HEK293 (cell line): ENCODE measurements around the gene C12orf42.
A peak's percentile ranks its signal among the peaks of the same experiment; 100 is the strongest.

Experiments used
- CTCF ChIA-PET: fragments of 350-600 bp; formaldehyde crosslinking; extraction: SDS; loops from one replicate; lab custom pipeline; 2021; ENCODE audit warnings: antibody characterized with exemption; lab: Yijun Ruan, JAX
- POLR2A ChIA-PET: fragments of 300-600 bp; formaldehyde crosslinking; extraction: SDS; loops from one replicate; lab custom pipeline; 2020; ENCODE audit warnings: antibody characterized with exemption, inconsistent platforms; lab: Yijun Ruan, JAX
- H3K27ac ChIP-seq: fragments of 200-500 bp; sonication (Bioruptor generic); 2 replicates; pipeline ENCODE4 v1.5.1; 2014; ENCODE audit warnings: low read depth, low read length, control low read depth, inconsistent platforms; ENCODE audit errors: extremely low read depth
- H3K36me3 ChIP-seq, 2 experiments: fragments of 200-500 bp in 1 of 2; sonication (Bioruptor generic) in 1 of 2; 1 replicate in 1 of 2; 2 replicates in 1 of 2; pipeline ENCODE4 v1.5.1; 2014 to 2017; ENCODE audit warnings: inconsistent platforms in 2 of 2, low read length in 2 of 2; ENCODE audit not compliant: control insufficient read depth in 2 of 2, insufficient read depth in 1 of 2
- H3K4me1 ChIP-seq: fragments of 200-500 bp; sonication (Bioruptor generic); 2 replicates; pipeline ENCODE4 v1.5.1; 2014; ENCODE audit warnings: mild to moderate bottlenecking, low read length, inconsistent platforms; ENCODE audit not compliant: control insufficient read depth, insufficient read depth
- H3K4me3 ChIP-seq: 2 replicates; pipeline ENCODE4 v1.5.1; 2011; ENCODE audit warnings: low read depth, mild to moderate bottlenecking, control low read depth, low read length, moderate library complexity
- H3K9me3 ChIP-seq: fragments of 200-500 bp; sonication (Bioruptor generic); 2 replicates; pipeline ENCODE4 v1.5.1; 2014; ENCODE audit warnings: low read depth, low read length, inconsistent platforms; ENCODE audit not compliant: control insufficient read depth, insufficient read depth
- GLI4 ChIP-seq: fragments of 450-650 bp; formaldehyde crosslinking; IDR thresholded peaks from 2 replicates; pipeline ENCODE4 v1.5.1; 2016; ENCODE audit warnings: missing biosample characterization, missing genetic modification characterization
- GLIS2 ChIP-seq: fragments of 450-650 bp; formaldehyde crosslinking; IDR thresholded peaks from 2 replicates; pipeline ENCODE4 v1.5.1; 2016; ENCODE audit warnings: missing biosample characterization, missing genetic modification characterization
- INSM2 ChIP-seq: fragments of 450-650 bp; formaldehyde crosslinking; IDR thresholded peaks from 2 replicates; pipeline ENCODE4 v1.5.1; 2016; ENCODE audit warnings: missing biosample characterization, missing genetic modification characterization
- KLF10 ChIP-seq: fragments of 450-650 bp; IDR thresholded peaks from 2 replicates; pipeline ENCODE4 v1.5.1; 2018; ENCODE audit warnings: missing biosample characterization, mild to moderate bottlenecking, missing genetic modification characterization
- WT1 ChIP-seq: fragments of 450-650 bp; formaldehyde crosslinking; IDR thresholded peaks from 2 replicates; pipeline ENCODE4 v1.5.1; 2016; ENCODE audit warnings: missing biosample characterization, missing genetic modification characterization
- ZBTB6 ChIP-seq: fragments of 450-650 bp; formaldehyde crosslinking; IDR thresholded peaks from 2 replicates; pipeline ENCODE4 v1.5.1; 2017; ENCODE audit warnings: missing biosample characterization, missing genetic modification characterization
- ZBTB8A ChIP-seq: fragments of 450-650 bp; formaldehyde crosslinking; IDR thresholded peaks from 2 replicates; pipeline ENCODE4 v1.5.1; 2016; ENCODE audit warnings: missing biosample characterization, missing genetic modification characterization
- ZNF114 ChIP-seq: fragments of 450-650 bp; formaldehyde crosslinking; IDR thresholded peaks from 2 replicates; pipeline ENCODE4 v1.5.0; 2017; ENCODE audit warnings: missing biosample characterization, missing genetic modification characterization
- ZNF169 ChIP-seq: fragments of 450-650 bp; formaldehyde crosslinking; IDR thresholded peaks from 2 replicates; pipeline ENCODE4 v1.5.1; 2016; ENCODE audit warnings: missing biosample characterization, missing genetic modification characterization
- ZNF239 ChIP-seq: fragments of 450-650 bp; formaldehyde crosslinking; IDR thresholded peaks from 2 replicates; pipeline ENCODE4 v1.5.1; 2016; ENCODE audit warnings: missing biosample characterization, missing genetic modification characterization
- ZNF24 ChIP-seq: fragments of 450-650 bp; formaldehyde crosslinking; IDR thresholded peaks from 2 replicates; pipeline ENCODE4 v1.5.1; 2016; ENCODE audit warnings: missing biosample characterization, missing genetic modification characterization
- ZNF248 ChIP-seq: fragments of 450-650 bp; formaldehyde crosslinking; IDR thresholded peaks from 2 replicates; pipeline ENCODE4 v1.5.1; 2017; ENCODE audit warnings: missing biosample characterization, missing genetic modification characterization
- ZNF274 ChIP-seq, 2 experiments: fragments of 200-500 bp in 1 of 2; fragments of 450-650 bp in 1 of 2; sonication (Bioruptor generic) in 1 of 2; formaldehyde crosslinking in 1 of 2; IDR thresholded peaks; 2 replicates each; pipeline versions ENCODE4 v1.5.1 to v1.6.1; 2014 to 2016; ENCODE audit warnings: borderline replicate concordance in 1 of 2, inconsistent platforms in 1 of 2, low read length in 1 of 2, missing biosample characterization in 1 of 2, missing genetic modification characterization in 1 of 2
- ZNF37A ChIP-seq: fragments of 450-650 bp; IDR thresholded peaks from 2 replicates; pipeline ENCODE4 v1.5.1; 2018; ENCODE audit warnings: missing biosample characterization, missing genetic modification characterization
- ZNF394 ChIP-seq: fragments of 450-650 bp; formaldehyde crosslinking; IDR thresholded peaks from 2 replicates; pipeline ENCODE4 v1.5.1; 2016; ENCODE audit warnings: missing biosample characterization, missing genetic modification characterization, mild to moderate bottlenecking, moderate library complexity, borderline replicate concordance
- ZNF426 ChIP-seq: fragments of 450-650 bp; formaldehyde crosslinking; IDR thresholded peaks from 2 replicates; pipeline ENCODE4 v1.5.1; 2017; ENCODE audit warnings: missing biosample characterization, missing genetic modification characterization, mild to moderate bottlenecking, inconsistent platforms, moderate library complexity
- ZNF433 ChIP-seq: fragments of 450-650 bp; formaldehyde crosslinking; IDR thresholded peaks from 2 replicates; pipeline ENCODE4 v1.5.1; 2016; ENCODE audit warnings: missing biosample characterization, missing genetic modification characterization, low read depth
- ZNF518A ChIP-seq: fragments of 450-650 bp; formaldehyde crosslinking; conservative IDR thresholded peaks from 2 replicates; pipeline ENCODE4 v1.5.1; 2016; ENCODE audit warnings: low read depth, missing biosample characterization, missing genetic modification characterization
- ZNF555 ChIP-seq: fragments of 450-650 bp; formaldehyde crosslinking; conservative IDR thresholded peaks from 2 replicates; pipeline ENCODE4 v1.5.1; 2017; ENCODE audit warnings: missing biosample characterization, mild to moderate bottlenecking, missing genetic modification characterization, inconsistent platforms
- ZNF560 ChIP-seq: fragments of 450-650 bp; formaldehyde crosslinking; IDR thresholded peaks from 2 replicates; pipeline ENCODE4 v1.5.1; 2017; ENCODE audit warnings: missing biosample characterization, missing genetic modification characterization, borderline replicate concordance
- ZNF600 ChIP-seq: fragments of 450-650 bp; formaldehyde crosslinking; IDR thresholded peaks from 2 replicates; pipeline ENCODE4 v1.5.1; 2016; ENCODE audit warnings: missing biosample characterization, missing genetic modification characterization
- ZNF610 ChIP-seq: fragments of 450-650 bp; formaldehyde crosslinking; IDR thresholded peaks from 2 replicates; pipeline ENCODE4 v1.5.1; 2016; ENCODE audit warnings: missing biosample characterization, missing genetic modification characterization, borderline replicate concordance
- ZNF843 ChIP-seq: fragments of 450-650 bp; formaldehyde crosslinking; IDR thresholded peaks from 2 replicates; pipeline ENCODE4 v1.5.1; 2016; ENCODE audit warnings: missing biosample characterization, missing genetic modification characterization

C12orf42 gene

GRCh38 chr12:103422746-103423515, 72.8 kb downstream of the C12orf42 start:
- ChIA-PET POLR2A (no interaction called here), CTCF (no interaction called here)
- no peaks in the 10 kb centered on the region for H3K36me3 ChIP-seq
- H3K4me3 ChIP-seq: no peak overlapping the region
- no peaks in the 10 kb centered on the region for H3K4me1 ChIP-seq
- TF ChIP-seq INSM2 (tag by site-specific recombination): no peak
- H3K27ac ChIP-seq: no peak overlapping the region
- H3K9me3 ChIP-seq: no peaks in the 10 kb centered on the region

- H3K9me3 ChIP-seq: no peaks in the 10 kb centered on the region
- H3K27ac ChIP-seq: no peak overlapping the region
- ChIA-PET CTCF (no interaction called here), POLR2A (no interaction called here)
- no peaks in the 10 kb centered on the region for H3K36me3 ChIP-seq
- H3K4me1 ChIP-seq: no peaks in the 10 kb centered on the region
- TF ChIP-seq ZNF239 (tag by site-specific recombination) (no peak), GLIS2 (tag by site-specific recombination) (no peak), GLI4 (tag by site-specific recombination) (no peak), ZNF274 (IDR thresholded peaks at IDR 0.05; ENCODE audit: low read length) (no peak), ZNF274 (tag by site-specific recombination; IDR thresholded peaks at IDR 0.05; ENCODE audit: borderline replicate concordance) (no peak), ZNF248 (no peak), ZNF426 (tag by site-specific recombination) (no peak)
- H3K4me3 ChIP-seq: no peak overlapping the region
Observed at GRCh38 chr12:103422328-103422727, 73.4 kb downstream of the C12orf42 start.

- POLR2A ChIA-PET: no interaction called here
- TF ChIP-seq ZNF426 (tag by site-specific recombination): peak; percentile 61
- TF ChIP-seq ZNF394: peak; percentile 66; the same call in 1 of the 2 replicates
- no peak for TF ChIP-seq WT1
- no peak for TF ChIP-seq ZNF114 (tag by site-specific recombination)
- TF ChIP-seq ZNF24: no peak
- TF ChIP-seq ZNF843: no peak
- no peak for TF ChIP-seq GLIS2 (tag by site-specific recombination)
- TF ChIP-seq ZNF610 (tag by site-specific recombination): no peak
- TF ChIP-seq ZNF169: no peak
- peak; percentile 18; the same call in 1 of the 2 replicates for TF ChIP-seq ZBTB8A (tag by site-specific recombination)
- no peak for TF ChIP-seq ZNF37A (tag by site-specific recombination)
- TF ChIP-seq ZNF433 (tag by site-specific recombination): 0 out of 2 replicates have a peak, but pooled peaks have one; percentile 22
- TF ChIP-seq ZBTB6 (tag by site-specific recombination): no peak
- 0 out of 2 replicates have a peak, but pooled peaks have one; percentile 7 for TF ChIP-seq ZNF560 (tag by site-specific recombination)
- TF ChIP-seq ZNF518A (tag by site-specific recombination): peak; percentile 67; the same call in 1 of the 2 replicates
- TF ChIP-seq KLF10: no peak
- peak; percentile 60 for TF ChIP-seq ZNF555
- no peak for TF ChIP-seq ZNF600 (tag by site-specific recombination)
Observed at GRCh38 chr12:103421402-103421801, 74.4 kb downstream of the C12orf42 start.

More at GRCh38 chr12:103421402-103421801, 74.4 kb downstream of the C12orf42 start:
- no peaks in the 10 kb centered on the region for H3K9me3 ChIP-seq
- H3K4me3 ChIP-seq: no peak overlapping the region
- no peaks in the 10 kb centered on the region for H3K36me3 ChIP-seq
- H3K27ac ChIP-seq: no peak overlapping the region
- CTCF ChIA-PET: no interaction called here
- no peaks in the 10 kb centered on the region for H3K4me1 ChIP-seq
